ENCODE measurements around the gene HSF4.

Gene HSF4

DNA sequence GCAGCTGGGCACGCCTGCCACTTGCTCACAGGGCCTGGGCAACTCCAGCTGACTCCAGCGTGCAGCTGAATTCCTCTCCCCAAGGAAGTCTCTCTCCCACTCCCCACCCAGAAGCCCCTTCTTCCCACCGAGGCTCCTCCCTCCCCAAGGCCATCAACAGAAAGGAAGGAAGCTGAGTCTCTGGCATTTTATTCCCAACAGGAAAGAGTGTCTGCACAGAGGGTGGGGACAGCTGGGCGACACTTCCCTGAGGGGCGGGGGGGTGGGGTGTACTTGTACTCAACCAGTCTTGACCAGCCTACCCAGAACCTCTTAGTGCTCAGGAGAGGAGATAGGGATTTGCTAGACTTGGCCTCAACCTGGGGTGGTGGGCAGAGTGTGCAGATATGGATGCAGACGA lies 25.5 kb downstream of the HSF4 start, which contains the start of gene EXOC3L1:
EXOC3L1 (minus strand) TSS at position 96 of the 400 bp plus-strand sequence. CDS start 460 bp downstream, outside the sequence.
- FAIRE-seq = no peak
- TF ChIP-seq PAX5 (IDR thresholded peaks at IDR 0.05; ENCODE audit: insufficient read depth, low read length, severe bottlenecking) (no peak), POU2F2 (IDR thresholded peaks at IDR 0.05; ENCODE audit: low read depth, low read length) (no peak), POLR2AphosphoS5 (IDR thresholded peaks at IDR 0.05; ENCODE audit: low read depth, low read length) (no peak), POLR2A (IDR thresholded peaks at IDR 0.05; ENCODE audit: low read depth, low read length) (no peak), TAF1 (IDR thresholded peaks at IDR 0.05; ENCODE audit: low read depth, low read length) (no peak), SPI1 (IDR thresholded peaks at IDR 0.05; ENCODE audit: low read depth, low read length) (no peak)
- no peak for DNase-seq (ENCODE audit: insufficient read length, low spot score)

DNA sequence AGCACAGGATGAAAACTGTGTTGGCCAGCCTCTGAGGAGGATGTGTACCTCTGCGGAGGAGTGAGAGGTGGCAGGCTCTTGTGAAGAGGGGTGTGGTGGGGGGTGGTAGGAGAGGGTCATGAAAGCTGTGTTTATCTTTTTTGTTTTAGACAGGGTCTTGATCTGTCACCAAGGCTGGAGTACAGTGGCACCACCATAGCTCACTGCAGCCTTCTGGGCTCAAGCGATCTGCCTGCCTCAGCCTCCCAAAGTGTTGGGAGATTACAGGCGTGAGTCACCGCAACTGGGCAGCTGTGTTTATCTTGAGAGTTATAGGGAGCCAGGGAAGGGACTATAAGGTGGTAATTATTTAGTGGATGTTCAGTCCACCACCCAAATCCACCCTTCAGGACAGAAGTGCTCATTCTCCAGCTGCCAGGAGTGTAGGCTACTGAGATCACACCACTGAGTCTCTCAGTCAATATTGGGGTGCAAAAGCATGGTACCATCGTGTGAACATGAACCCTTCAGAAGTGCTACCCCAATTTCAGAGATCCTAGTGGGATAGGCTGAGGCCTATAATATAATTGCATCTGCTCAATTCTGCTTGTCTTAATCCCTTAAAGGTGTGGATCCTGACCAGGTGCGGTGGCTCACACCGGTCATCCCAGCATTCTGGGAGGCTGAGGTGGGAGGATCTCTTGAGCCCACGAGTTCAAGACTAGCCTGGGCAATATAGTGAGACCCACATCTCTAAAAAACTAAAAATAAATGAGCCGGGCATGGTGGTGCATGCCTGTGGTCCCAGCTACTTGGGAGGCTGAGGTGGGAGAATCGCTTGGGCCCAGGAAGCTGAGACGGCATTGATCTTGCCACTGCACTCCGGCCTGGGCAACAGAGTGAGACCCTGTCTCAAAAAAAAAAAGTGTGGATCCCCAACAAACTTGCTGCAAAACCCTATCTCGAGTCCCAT lies 26.2 kb downstream of the HSF4 start:
- no peak for DNase-seq (ENCODE audit: insufficient read length, low spot score)
- TF ChIP-seq POLR2A (IDR thresholded peaks at IDR 0.05; ENCODE audit: low read depth, low read length) = no peak
- TF ChIP-seq PAX5 (IDR thresholded peaks at IDR 0.05; ENCODE audit: insufficient read depth, low read length, severe bottlenecking) = no peak
- TF ChIP-seq POLR2AphosphoS5 (IDR thresholded peaks at IDR 0.05; ENCODE audit: low read depth, low read length) = no peak
- no peak for TF ChIP-seq TAF1 (IDR thresholded peaks at IDR 0.05; ENCODE audit: low read depth, low read length)
- TF ChIP-seq POU2F2 (IDR thresholded peaks at IDR 0.05; ENCODE audit: low read depth, low read length) = no peak
- TF ChIP-seq SPI1 (IDR thresholded peaks at IDR 0.05; ENCODE audit: low read depth, low read length) = no peak
- no peak for FAIRE-seq

DNA sequence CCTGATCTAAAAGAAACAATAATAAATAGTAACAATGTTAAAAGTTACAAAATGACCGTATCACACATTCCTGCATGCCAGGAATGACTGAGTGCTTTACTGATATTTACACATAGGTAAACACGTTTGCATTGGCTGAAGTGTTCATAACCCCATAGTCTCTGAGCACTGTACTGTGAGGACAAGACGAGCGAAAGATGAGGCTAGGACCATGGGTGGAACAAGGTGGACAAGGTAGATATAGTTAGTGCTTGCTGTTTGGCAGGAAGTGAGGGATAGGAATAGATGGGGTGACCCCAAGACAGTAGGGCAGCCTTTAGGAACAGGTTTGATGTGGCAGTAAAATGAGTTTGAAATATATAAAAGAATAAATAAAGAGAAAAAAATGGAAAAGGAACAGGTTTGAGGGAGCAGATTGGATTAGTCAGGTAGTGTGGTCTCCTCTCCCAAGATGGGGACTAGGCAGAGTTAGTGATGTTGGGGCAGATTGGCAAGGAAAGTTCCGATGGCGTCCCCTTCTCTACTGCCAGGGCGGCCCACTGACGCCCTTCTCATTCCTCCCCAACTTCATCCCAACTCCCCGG lies 27.0 kb downstream of the HSF4 start:
- DNase-seq (ENCODE audit: insufficient read length, low spot score) (no peak), FAIRE-seq (no peak)
- no peak for TF ChIP-seq POLR2A (IDR thresholded peaks at IDR 0.05; ENCODE audit: low read depth, low read length)
- TF ChIP-seq SPI1 (IDR thresholded peaks at IDR 0.05; ENCODE audit: low read depth, low read length) = no peak

DNA sequence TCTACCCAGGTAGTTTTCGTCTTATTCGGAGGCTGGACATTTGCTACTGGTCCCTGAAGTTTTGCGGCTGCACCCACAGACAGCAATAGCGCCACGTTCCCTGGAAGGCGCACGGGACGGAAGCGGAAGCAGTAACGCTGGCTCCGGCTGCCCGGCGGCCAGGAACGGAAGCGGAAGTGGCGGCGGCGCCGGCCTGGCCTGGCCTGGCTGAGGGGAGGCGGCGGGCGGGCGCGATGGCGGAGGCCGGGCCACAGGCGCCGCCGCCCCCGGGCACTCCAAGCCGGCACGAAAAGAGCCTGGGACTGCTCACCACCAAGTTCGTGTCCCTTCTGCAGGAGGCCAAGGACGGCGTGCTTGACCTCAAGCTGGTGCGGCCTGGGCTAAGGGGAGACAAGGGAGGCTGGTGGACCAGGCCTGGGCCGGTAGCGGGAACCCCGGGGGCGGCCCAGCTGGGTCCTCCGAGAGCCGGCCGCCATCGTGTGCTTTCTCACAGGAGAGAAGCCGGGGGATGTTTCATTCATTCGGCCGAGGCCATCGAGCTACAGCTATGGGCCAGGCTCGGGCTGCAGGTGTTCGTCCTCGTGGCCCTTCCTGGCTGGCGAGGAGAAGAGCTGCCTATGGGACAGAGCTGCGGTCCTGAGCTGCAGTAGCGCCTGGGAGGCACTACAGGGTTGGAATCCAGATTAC lies 27.6 kb downstream of the HSF4 start, which contains the start of gene E2F4:
E2F4 (plus strand) TSS at position 161 of the 687 bp plus-strand sequence; CDS start at position 234, 73 bp downstream.
- FAIRE-seq = peak; percentile 100

DNA sequence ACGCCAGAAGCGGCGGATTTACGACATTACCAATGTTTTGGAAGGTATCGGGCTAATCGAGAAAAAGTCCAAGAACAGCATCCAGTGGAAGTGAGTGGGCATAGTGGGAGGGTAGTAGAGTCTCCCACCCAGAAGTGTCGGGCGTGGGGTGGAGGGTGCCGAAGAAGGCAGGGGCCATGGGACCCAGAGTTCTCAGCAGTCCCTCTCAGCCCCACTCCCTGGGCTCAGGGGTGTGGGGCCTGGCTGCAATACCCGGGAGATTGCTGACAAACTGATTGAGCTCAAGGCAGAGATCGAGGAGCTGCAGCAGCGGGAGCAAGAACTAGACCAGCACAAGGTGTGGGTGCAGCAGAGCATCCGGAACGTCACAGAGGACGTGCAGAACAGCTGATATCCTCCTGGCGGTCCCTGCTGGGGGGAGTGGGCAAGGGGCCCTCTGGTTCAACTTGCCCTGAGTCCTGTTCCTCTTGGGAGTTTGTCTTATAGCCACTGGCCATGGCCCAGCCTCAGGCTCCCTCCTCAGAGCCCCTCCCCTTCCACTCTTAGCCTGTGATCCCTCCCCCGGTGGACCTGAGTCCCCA lies 28.3 kb downstream of the HSF4 start:
- FAIRE-seq = no peak
- no peak for DNase-seq (ENCODE audit: insufficient read length, low spot score)
- TF ChIP-seq TAF1 (IDR thresholded peaks at IDR 0.05; ENCODE audit: low read depth, low read length) (no peak), POU2F2 (IDR thresholded peaks at IDR 0.05; ENCODE audit: low read depth, low read length) (no peak), POLR2A (IDR thresholded peaks at IDR 0.05; ENCODE audit: low read depth, low read length) (no peak), POLR2AphosphoS5 (IDR thresholded peaks at IDR 0.05; ENCODE audit: low read depth, low read length) (no peak), PAX5 (IDR thresholded peaks at IDR 0.05; ENCODE audit: insufficient read depth, low read length, severe bottlenecking) (no peak), SPI1 (IDR thresholded peaks at IDR 0.05; ENCODE audit: low read depth, low read length) (no peak)

More for the DNA sequence above, 27.6 kb downstream of the HSF4 start, which contains the start of gene E2F4:
- peak; percentile 99 for DNase-seq (ENCODE audit: insufficient read length, low spot score)
- peak; percentile 58; the same call in 1 of the 2 replicates for TF ChIP-seq POLR2A (IDR thresholded peaks at IDR 0.05; ENCODE audit: low read depth, low read length)
- peak; percentile 80 for TF ChIP-seq SPI1 (IDR thresholded peaks at IDR 0.05; ENCODE audit: low read depth, low read length)
- no peak for TF ChIP-seq TAF1 (IDR thresholded peaks at IDR 0.05; ENCODE audit: low read depth, low read length)
- TF ChIP-seq POU2F2 (IDR thresholded peaks at IDR 0.05; ENCODE audit: low read depth, low read length) = 0 out of 2 replicates have a peak, but pooled peaks have one; percentile 26
- TF ChIP-seq PAX5 (IDR thresholded peaks at IDR 0.05; ENCODE audit: insufficient read depth, low read length, severe bottlenecking) = no peak
- TF ChIP-seq POLR2AphosphoS5 (IDR thresholded peaks at IDR 0.05; ENCODE audit: low read depth, low read length) = peak; percentile 52; the same call in 1 of the 2 replicates

DNA sequence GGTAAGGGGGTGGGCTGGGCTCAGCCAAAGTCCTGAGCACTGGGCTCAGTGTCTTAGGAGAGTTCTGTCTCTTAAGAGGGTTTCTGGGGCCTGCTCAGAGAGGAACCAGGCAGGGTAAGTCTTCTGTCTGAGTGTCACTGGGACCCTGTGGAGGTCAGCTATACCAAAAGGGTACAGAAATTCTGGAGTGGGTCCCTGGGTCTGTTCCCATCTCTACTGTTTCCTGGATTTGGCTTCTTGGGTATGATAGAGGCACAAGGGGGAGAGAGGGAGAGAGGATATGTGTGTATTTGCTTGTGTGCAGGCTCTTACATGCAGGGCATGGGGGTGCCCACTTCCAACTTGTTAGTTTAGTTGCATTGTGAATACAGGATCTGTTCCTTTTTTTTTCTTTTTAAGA lies 29.0 kb downstream of the HSF4 start:
- no peak for DNase-seq (ENCODE audit: insufficient read length, low spot score)
- no peak for TF ChIP-seq PAX5 (IDR thresholded peaks at IDR 0.05; ENCODE audit: insufficient read depth, low read length, severe bottlenecking)
- no peak for FAIRE-seq

DNA sequence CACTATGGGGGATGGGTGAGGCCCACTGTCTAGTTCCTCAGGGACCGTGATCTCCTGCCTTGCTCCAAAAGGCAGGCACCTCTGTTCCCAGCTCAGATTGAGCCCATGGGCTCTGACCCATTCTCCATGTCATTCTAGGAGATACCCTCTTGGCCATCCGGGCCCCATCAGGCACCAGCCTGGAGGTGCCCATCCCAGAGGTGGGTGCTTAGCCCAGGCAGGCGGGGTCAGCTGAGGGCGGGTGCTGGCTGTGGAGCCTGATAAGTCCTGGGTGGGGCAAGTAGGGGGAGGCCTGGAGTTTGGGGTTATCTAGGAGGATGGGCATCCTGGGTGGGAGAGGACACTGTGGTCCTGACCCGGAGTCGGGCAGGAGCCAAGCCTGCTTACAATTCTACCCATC lies 29.7 kb downstream of the HSF4 start:
- no peak for TF ChIP-seq POLR2A (IDR thresholded peaks at IDR 0.05; ENCODE audit: low read depth, low read length)
- no peak for TF ChIP-seq PAX5 (IDR thresholded peaks at IDR 0.05; ENCODE audit: insufficient read depth, low read length, severe bottlenecking)
- no peak for TF ChIP-seq TAF1 (IDR thresholded peaks at IDR 0.05; ENCODE audit: low read depth, low read length)
- TF ChIP-seq SPI1 (IDR thresholded peaks at IDR 0.05; ENCODE audit: low read depth, low read length) = no peak
- TF ChIP-seq POU2F2 (IDR thresholded peaks at IDR 0.05; ENCODE audit: low read depth, low read length) = no peak
- no peak for TF ChIP-seq POLR2AphosphoS5 (IDR thresholded peaks at IDR 0.05; ENCODE audit: low read depth, low read length)
- no peak for FAIRE-seq

DNA sequence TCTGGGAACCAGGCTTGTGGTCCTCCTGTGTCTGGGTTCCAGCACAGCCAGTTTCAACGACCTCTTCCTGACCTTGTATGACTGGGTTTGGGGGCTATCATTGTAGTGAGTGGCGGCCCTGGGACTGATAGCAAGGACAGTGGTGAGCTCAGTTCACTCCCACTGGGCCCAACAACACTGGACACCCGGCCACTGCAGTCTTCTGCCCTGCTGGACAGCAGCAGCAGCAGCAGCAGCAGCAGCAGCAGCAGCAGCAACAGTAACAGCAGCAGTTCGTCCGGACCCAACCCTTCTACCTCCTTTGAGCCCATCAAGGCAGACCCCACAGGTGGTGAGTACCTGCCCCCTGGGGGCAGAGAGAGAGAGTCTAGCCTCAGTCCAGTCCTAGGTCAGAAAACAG lies 31.1 kb downstream of the HSF4 start:
- FAIRE-seq (no peak), DNase-seq (ENCODE audit: insufficient read length, low spot score) (no peak)
- TF ChIP-seq TAF1 (IDR thresholded peaks at IDR 0.05; ENCODE audit: low read depth, low read length) = no peak
- TF ChIP-seq SPI1 (IDR thresholded peaks at IDR 0.05; ENCODE audit: low read depth, low read length) = no peak

More for the DNA sequence above, 29.7 kb downstream of the HSF4 start:
- no peak for DNase-seq (ENCODE audit: insufficient read length, low spot score)

DNA sequence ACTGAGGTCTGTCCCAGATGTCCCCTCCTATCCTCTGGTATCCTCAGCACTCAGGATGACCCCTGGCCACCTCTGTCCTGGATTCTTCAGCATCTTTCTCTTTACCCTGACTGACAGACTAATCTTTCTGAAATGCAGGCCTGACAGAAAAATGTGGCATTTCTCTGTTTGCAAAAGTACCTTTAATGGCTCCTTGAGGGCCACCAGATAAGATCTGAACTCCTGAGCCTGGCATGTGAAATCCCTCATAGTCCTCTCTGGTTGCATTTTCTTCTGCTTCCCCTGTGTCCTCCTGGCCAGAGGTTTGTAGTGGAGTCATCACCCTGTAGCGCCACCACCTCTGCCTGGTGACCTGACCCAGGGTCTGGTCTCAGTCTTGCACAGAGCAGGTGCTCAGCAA lies 32.3 kb downstream of the HSF4 start:
- TF ChIP-seq POLR2AphosphoS5 (IDR thresholded peaks at IDR 0.05; ENCODE audit: low read depth, low read length) = no peak
- TF ChIP-seq SPI1 (IDR thresholded peaks at IDR 0.05; ENCODE audit: low read depth, low read length) = no peak
- TF ChIP-seq POLR2A (IDR thresholded peaks at IDR 0.05; ENCODE audit: low read depth, low read length) = no peak
- TF ChIP-seq PAX5 (IDR thresholded peaks at IDR 0.05; ENCODE audit: insufficient read depth, low read length, severe bottlenecking) = no peak
- TF ChIP-seq TAF1 (IDR thresholded peaks at IDR 0.05; ENCODE audit: low read depth, low read length) = no peak
- TF ChIP-seq POU2F2 (IDR thresholded peaks at IDR 0.05; ENCODE audit: low read depth, low read length) = no peak
- FAIRE-seq (no peak), DNase-seq (ENCODE audit: insufficient read length, low spot score) (no peak)
